Keratinocyte (primary cell): ENCODE data around the gene IQCK. TPM values are rescaled to one million over a fixed set of nuclear protein-coding genes. Genes with fewer than 3 reads are reported as not detected.

Source experiments
- DNase-seq: peaks from one replicate; pipeline ENCODE4 v3.0.0-alpha.2; 2011; ENCODE audit warnings: low read depth, missing footprints, low spot score
- FAIRE-seq: peaks from 2 replicates; lab custom pipeline; 2011; peaks lifted over from hg19 to GRCh38; lab: Jason Lieb, UNC
- H2AFZ ChIP-seq: 2 replicates; pipeline ENCODE4 v1.6.0; 2012; ENCODE audit warnings: low read length, control low read depth, inconsistent platforms; ENCODE audit not compliant: control insufficient read depth
- H3K27ac ChIP-seq: 2 replicates; pipeline ENCODE4 v1.5.1; 2011; ENCODE audit warnings: low read length; ENCODE audit not compliant: control insufficient read depth, insufficient read depth
- H3K27me3 ChIP-seq: 3 replicates; pipeline ENCODE4 v1.6.0; 2011; ENCODE audit warnings: low read length; ENCODE audit not compliant: control insufficient read depth, insufficient read depth; ENCODE audit errors: extremely low read depth
- H3K36me3 ChIP-seq, 2 experiments: 2 replicates in 1 of 2; 3 replicates in 1 of 2; pipeline ENCODE4 v1.5.1; 2011; ENCODE audit warnings: low read length in 2 of 2, mild to moderate bottlenecking in 1 of 2; ENCODE audit not compliant: control insufficient read depth in 2 of 2, insufficient read depth in 2 of 2; ENCODE audit errors: extremely low read depth in 1 of 2
- H3K4me1 ChIP-seq: 3 replicates; pipeline ENCODE4 v1.5.1; 2011; ENCODE audit warnings: low read length; ENCODE audit not compliant: control insufficient read depth, insufficient read depth; ENCODE audit errors: extremely low read depth
- H3K4me2 ChIP-seq: 3 replicates; pipeline ENCODE4 v1.6.0; 2011; ENCODE audit warnings: low read depth, low read length; ENCODE audit not compliant: control insufficient read depth, insufficient read depth; ENCODE audit errors: extremely low read depth
- H3K4me3 ChIP-seq, 3 experiments: fragments of 200-600 bp in 1 of 3; sonication (generic) in 1 of 3; 2 replicates in 2 of 3; 3 replicates in 1 of 3; pipeline ENCODE4 v1.5.1; 2011 to 2016; ENCODE audit warnings: low read length in 3 of 3, mild to moderate bottlenecking in 3 of 3, control low read depth in 2 of 3, inconsistent platforms in 1 of 3, low read depth in 1 of 3, mixed read lengths in 1 of 3, mixed run types in 1 of 3, moderate library complexity in 1 of 3; ENCODE audit not compliant: control insufficient read depth in 2 of 3, insufficient read depth in 2 of 3; ENCODE audit errors: extremely low read depth in 1 of 3
- H3K79me2 ChIP-seq: 2 replicates; pipeline ENCODE4 v1.6.0; 2012; ENCODE audit warnings: low read length; ENCODE audit not compliant: control insufficient read depth, insufficient read depth
- H3K9ac ChIP-seq: 3 replicates; pipeline ENCODE4 v1.6.0; 2011; ENCODE audit warnings: low read length; ENCODE audit not compliant: control insufficient read depth, insufficient read depth; ENCODE audit errors: extremely low read depth
- H3K9me1 ChIP-seq: 3 replicates; pipeline ENCODE4 v1.6.0; 2011; ENCODE audit warnings: low read length; ENCODE audit not compliant: control insufficient read depth, insufficient read depth; ENCODE audit errors: extremely low read depth
- H3K9me3 ChIP-seq: 2 replicates; pipeline ENCODE4 v1.5.1; 2012; ENCODE audit warnings: low read depth, low read length; ENCODE audit not compliant: control insufficient read depth
- H4K20me1 ChIP-seq: 3 replicates; pipeline ENCODE4 v1.6.0; 2011; ENCODE audit warnings: low read length; ENCODE audit not compliant: control insufficient read depth, insufficient read depth; ENCODE audit errors: extremely low read depth
- CTCF ChIP-seq, 3 experiments: IDR thresholded peaks in 1 of 3; conservative IDR thresholded peaks in 1 of 3; optimal IDR thresholded peaks in 1 of 3; 2 replicates in 2 of 3; 3 replicates in 1 of 3; pipeline versions ENCODE3 to v1.5.1; 2011; ENCODE audit warnings: low read length in 3 of 3, mild to moderate bottlenecking in 3 of 3, moderate library complexity in 2 of 3, control low read depth in 1 of 3, inconsistent platforms in 1 of 3; ENCODE audit not compliant: insufficient read depth in 2 of 3; ENCODE audit errors: extremely low read depth in 1 of 3
- EZH2 ChIP-seq: IDR thresholded peaks from one replicate; pipeline ENCODE4 v1.6.1; 2012; ENCODE audit warnings: inconsistent platforms, mild to moderate bottlenecking, low read length, moderate library complexity
- dilution Hi-C: fragments of 300-500 bp; cut with MboI; formaldehyde crosslinking; loops from one replicate; pipeline ENCODE4 v1.7.0; 2020; ENCODE audit warnings: low sequenced_read_pairs; ENCODE audit not compliant: extremely low pct_ligation_motif_present
- polyA plus RNA-seq, 5 experiments: library from polyadenylated mRNA; depleted of rRNA in 3 of 5; stranded (reverse) in 3 of 5; stranded (forward) in 1 of 5; unstranded in 1 of 5; fragments of >200 nt; gene quantifications; 1 replicate in 1 of 5; 2 replicates in 3 of 5; 3 replicates in 1 of 5; pipeline versions ENCODE4 v1.2.1 to v1.2.3, GENCODE V29; 2011 to 2012; ENCODE audit warnings: missing spikeins in 2 of 5, low read depth in 1 of 5, low replicate concordance in 1 of 5

Gene IQCK
- polyA plus RNA-seq, 1 donor (not counting 4 experiments of a cell fraction or from before 2014, with no cell fraction given), result 9.7 TPM

- Histone ChIP-seq H3K36me3 (peaks cover 3 to 10% of the 10 kb centered on the region in 2 experiments), H3K79me2 (no peaks in the 10 kb centered on the region), H3K27me3 (no peaks in the 10 kb centered on the region), H3K9ac (no peak overlapping the region), H3K9me1 (no peaks in the 10 kb centered on the region), H3K4me1 (no peaks in the 10 kb centered on the region), H3K4me2 (no peak overlapping the region), H4K20me1 (no peaks in the 10 kb centered on the region), H3K4me3 (no peak overlapping the region), H2AFZ (no peak overlapping the region), H3K9me3 (no peaks in the 10 kb centered on the region), H3K27ac (no peak overlapping the region)
- dilution Hi-C loops, result no loop called here
- no peak for TF ChIP-seq EZH2
- no peak for TF ChIP-seq CTCF (optimal IDR thresholded peaks at IDR 0.05 in 1 of 3, IDR thresholded peaks at IDR 0.05 in 1 of 3, conservative IDR thresholded peaks at IDR 0.05 in 1 of 3; ENCODE audit: extremely low read depth in 1 of 3, insufficient read depth in 2 of 3, low read length in 3 of 3)
- no peak for FAIRE-seq
- no peak for DNase-seq
These were observed 36.4 kb upstream of the IQCK start for GRCh38 chr16:19681637-19682036.

GRCh38 chr16:19683453-19684236 lies 34.4 kb upstream of the IQCK start:
- Histone ChIP-seq H3K9ac (no peak overlapping the region), H3K36me3 (peaks cover 3 to 7% of the 10 kb centered on the region in 2 experiments), H3K9me1 (no peaks in the 10 kb centered on the region), H3K27ac (no peak overlapping the region), H3K27me3 (no peaks in the 10 kb centered on the region), H2AFZ (no peak overlapping the region), H3K4me3 (no peak overlapping the region), H3K4me2 (no peak overlapping the region), H3K79me2 (no peaks in the 10 kb centered on the region), H3K9me3 (no peaks in the 10 kb centered on the region), H4K20me1 (no peaks in the 10 kb centered on the region), H3K4me1 (no peaks in the 10 kb centered on the region)
- no peak for FAIRE-seq
- dilution Hi-C loops, result no loop called here
- no peak for DNase-seq
- TF ChIP-seq EZH2 (no peak), CTCF (optimal IDR thresholded peaks at IDR 0.05 in 1 of 3, IDR thresholded peaks at IDR 0.05 in 1 of 3, conservative IDR thresholded peaks at IDR 0.05 in 1 of 3; ENCODE audit: extremely low read depth in 1 of 3, insufficient read depth in 2 of 3, low read length in 3 of 3) (no peak)
